Right kidney (tissue), 1 donor: Measurements from ENCODE around the gene CHST9.
"Not testable (repeated sequence)": the region's sequence is repeated elsewhere in the genome, so short reads cannot be mapped to it uniquely, and the experiment has no call there.

Source experiments
- DNase-seq: peaks from one replicate; pipeline ENCODE4 v3.0.0-alpha.2; 2016

CHST9 gene

GRCh38 chr18:27175245-27175644 is 9.9 kb downstream of the CHST9 start:
- no peak for DNase-seq

DNA sequence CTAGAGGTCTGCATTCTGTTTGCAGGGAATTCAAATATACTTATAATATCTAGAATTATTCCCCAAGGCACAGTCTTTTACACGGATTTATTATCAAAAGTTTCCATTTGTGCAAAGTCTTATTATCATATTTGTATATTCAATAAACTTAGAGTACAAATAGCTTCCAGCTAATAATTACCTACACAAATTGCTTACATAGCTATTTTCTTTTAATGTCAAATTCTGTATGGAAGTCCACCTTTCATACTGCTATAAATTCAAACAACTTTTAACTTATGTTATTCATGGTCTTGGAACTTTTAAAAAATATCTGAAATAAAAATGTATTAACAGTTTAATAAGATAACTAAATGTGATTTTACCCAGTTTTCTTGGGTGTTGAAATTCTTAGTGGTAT is 13.1 kb downstream of the CHST9 start:
- DNase-seq: no peak

DNA sequence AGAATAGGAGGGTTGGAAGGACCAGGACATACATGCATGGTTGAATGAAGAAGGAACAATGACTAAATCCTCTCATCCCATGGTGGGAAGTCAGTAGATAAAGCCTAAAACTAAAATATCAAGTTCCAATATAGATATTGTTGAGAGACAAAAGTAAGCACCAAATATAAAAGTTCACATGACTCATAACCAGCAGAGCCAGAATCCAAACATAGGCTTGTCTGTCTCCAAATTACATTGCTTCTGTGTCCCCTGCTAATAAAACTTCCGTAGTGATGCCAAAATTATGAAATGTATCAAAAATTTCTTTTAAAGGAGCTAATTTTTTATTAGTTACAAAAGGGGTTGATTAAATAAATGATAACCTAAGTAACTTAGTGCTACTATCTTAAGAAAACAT is 19.7 kb downstream of the CHST9 start:
- DNase-seq: no peak

DNA sequence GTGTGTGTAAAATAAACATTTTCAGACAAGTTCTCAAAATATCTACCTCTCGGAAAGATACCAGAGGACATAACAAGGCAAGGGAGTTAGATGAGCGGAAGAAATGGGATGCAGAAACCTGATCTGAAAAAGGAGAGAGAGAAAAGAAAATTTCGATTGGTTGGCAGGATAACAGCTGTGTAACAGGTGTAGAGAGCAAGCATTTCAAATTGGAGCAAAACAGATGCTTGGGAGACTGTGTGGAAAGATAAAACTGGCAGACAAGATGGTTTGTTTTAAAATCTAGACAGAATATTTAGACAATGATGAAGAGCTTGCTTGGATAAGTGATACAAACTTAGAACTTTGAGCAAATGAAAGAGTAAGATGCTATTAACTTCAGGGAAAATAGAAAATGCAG is 20.2 kb downstream of the CHST9 start:
- DNase-seq: no peak

- not testable (repeated sequence) for DNase-seq
Observed at GRCh38 chr18:27163197-27163716, 21.9 kb downstream of the CHST9 start.

GRCh38 chr18:27149240-27149639 is 35.9 kb downstream of the CHST9 start:
- DNase-seq: not testable (repeated sequence)

DNA sequence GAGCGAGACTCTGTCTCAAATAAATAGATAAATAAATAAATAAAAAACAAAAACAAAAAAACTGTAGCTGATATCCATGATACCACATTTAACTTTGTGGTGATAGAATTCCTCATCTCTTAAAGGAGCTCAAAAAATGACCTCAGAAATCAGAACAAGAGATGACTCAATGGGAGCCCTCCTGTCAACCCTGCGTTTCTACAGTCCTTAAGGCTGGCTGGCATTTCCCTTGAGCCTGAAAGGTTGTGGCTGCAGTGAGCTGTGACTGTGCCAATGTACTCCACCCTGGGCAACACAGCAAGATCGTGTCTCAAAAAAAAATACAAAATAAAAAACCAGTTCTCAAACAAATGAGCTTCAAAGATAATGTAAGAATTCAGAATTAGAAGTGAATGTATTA is 40.4 kb downstream of the CHST9 start:
- DNase-seq: no peak

GRCh38 chr18:27143580-27144287 is 41.4 kb downstream of the CHST9 start:
- no peak for DNase-seq

GRCh38 chr18:27142891-27143290 is 42.2 kb downstream of the CHST9 start:
- DNase-seq: no peak

DNA sequence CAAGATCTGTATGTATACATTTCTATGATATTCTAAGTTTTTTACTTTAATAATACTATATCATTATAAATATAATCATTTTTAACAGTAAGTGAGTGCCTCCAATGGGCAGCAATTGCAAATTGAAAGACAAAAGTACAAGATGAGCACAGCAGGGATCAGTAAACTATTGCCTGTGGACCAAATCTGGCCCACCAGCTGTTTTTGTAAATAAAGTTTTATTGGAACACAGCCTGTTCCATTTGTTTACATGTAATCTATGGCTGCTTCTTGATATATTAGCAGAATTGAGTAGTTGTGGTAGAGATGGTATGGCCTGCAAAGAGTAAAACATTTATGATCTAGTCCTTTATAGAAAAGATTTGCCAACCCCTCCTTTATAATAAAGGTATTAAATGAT is 43.2 kb downstream of the CHST9 start:
- DNase-seq: no peak

GRCh38 chr18:27138079-27138478 is 47.0 kb downstream of the CHST9 start:
- DNase-seq: no peak

DNA sequence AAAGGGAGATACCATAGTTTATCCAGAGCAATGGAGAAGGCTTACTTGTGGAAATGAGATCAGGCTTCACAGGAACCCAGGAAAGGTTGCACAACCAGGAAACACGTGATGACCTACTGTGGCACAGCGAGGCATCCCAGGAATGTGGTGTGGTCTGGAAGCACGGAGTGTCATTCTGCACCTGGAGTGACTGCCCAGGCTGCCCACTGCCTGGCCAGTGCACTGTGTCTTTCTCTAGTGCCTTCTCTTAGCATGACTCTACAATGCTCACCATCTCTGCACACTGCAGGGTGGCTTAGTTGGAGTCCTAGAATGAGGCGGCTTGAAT is 48.9 kb downstream of the CHST9 start:
- no peak for DNase-seq

- DNase-seq: no peak
Observed at GRCh38 chr18:27135504-27136207, 49.5 kb downstream of the CHST9 start.

DNA sequence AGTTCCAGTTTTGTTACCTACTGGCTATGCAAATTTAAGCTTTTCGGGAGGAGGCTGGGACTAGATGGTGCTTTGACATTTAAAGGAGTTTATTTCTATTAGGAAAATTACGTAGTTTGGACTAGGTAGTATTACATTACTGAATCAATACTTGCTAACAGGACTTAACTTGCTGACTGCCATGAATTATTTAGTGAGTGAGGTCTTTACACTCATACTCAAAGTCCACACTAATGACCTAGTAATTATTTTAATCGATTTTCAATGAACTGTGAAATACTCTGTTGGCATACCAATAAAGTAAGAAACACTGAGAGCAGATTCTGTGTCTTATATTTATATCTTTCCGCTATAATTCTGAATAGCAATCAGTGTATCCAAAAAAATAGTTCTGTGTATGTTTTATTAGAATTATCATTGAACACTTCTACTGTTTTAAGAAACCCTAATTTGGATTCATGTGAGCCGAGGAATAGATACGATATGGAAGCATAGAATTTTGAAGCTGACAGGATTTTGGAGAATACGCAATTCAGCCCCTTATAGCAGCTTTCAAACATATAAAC is 55.0 kb downstream of the CHST9 start:
- DNase-seq: no peak

GRCh38 chr18:27124196-27124595 is 60.9 kb downstream of the CHST9 start:
- DNase-seq: no peak

DNA sequence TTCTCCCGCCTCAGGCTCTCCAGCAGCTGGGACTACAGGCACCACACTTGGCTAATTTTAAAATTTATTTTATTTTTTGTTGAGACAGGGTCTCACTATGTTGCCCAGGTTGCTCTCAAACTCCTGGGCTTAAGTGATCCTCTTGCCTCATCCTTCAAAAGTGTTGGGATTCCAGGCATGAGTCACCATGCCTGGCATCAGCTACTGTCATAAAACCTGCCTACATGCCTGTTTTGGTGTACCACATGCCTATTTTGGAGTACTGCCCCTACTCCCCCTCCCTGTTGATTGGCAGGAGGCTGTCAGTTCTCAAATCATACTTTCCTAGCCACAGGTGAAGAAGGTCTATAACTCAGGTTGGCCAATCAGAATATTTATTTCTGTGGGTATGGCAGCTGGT is 64.0 kb downstream of the CHST9 start:
- DNase-seq: no peak

DNA sequence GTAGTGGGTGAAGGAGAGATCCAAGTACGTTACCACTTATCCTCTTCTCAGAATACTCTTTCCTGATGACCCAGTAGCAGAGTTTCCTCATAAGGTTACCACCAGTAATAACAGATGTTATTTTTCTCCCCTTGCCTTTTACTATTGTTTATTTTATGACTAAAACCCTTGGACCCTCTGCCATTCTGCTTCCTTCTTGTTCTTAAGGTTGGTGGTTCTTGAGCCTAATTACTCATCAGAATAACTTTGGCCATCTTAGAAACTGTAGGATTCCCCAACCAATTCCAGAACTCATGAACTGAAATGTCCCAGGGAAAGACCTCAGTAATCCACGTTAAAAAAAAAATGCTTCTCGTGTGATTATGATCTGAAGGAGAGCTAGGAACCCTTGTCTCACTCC is 64.9 kb downstream of the CHST9 start:
- DNase-seq: no peak

GRCh38 chr18:27118973-27119372 is 66.1 kb downstream of the CHST9 start:
- DNase-seq: no peak

GRCh38 chr18:27114842-27115241 is 70.3 kb downstream of the CHST9 start:
- no peak for DNase-seq

DNA sequence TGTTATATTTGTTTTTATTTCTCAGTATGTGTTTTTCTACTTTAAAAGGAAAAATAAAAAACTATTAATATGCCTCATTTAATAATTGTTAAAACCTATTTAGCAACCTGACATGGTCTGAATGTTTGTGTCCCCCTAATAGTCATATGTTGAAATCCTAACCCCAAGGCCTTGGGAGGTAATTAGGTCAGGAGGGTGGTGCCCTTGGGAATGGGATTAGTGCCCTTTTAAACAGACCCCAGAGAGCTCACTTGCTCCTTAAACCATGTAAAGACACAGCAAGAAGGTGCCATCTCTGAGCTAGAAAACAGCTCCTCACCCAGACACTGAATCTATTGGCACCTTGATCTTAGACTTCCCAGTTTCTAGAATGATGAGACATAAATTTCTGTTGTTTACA is 71.8 kb downstream of the CHST9 start:
- no peak for DNase-seq

DNA sequence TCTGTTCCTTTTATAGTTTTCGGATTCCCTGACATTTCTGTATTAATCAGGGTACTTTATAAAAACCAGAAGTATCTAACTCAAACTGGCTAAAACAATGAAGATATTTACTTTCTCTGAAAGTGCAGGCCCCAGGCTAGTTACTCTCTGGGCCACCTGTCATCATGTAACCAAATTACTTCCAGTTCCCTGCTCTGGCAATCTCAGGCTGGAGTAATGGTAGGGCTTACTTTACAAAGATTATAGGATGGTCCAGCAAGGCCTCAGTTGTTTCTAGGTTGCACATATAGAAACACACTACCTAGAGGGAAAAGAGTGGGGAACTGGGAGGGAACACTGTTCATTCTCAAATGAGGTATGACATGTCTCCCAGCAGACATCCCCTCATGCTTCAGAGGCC is 74.8 kb downstream of the CHST9 start:
- DNase-seq: no peak

DNA sequence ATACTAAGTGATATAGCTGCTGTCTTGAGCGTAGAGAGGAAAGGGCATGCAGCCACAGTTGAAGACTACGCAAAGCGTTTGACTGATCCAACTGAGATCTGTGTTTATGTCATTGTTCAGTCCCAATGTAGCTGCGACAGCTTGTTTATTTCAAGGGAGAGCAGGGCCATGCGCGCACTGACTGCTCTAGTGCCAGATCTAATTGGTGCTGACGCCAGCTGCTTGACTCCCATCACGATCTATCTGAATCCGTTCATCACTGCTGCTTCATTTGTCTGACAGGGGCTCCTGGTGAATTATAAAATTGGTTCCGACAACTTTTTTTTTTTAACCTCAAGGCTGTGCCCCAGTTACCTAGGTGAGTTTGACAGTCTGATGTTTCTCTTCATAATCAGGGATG is 75.7 kb downstream of the CHST9 start:
- no peak for DNase-seq

GRCh38 chr18:27108842-27109241 is 76.3 kb downstream of the CHST9 start:
- DNase-seq: no peak

- DNase-seq: no peak
Observed at GRCh38 chr18:27104743-27105142, 80.4 kb downstream of the CHST9 start.
